Dedifferentiated amniotic fluid mesenchymal stem cell (primary cell): ENCODE measurements around the gene PCDHB10.
"Not testable (repeated sequence)": the region's sequence is repeated elsewhere in the genome, so short reads cannot be mapped to it uniquely, and the experiment has no call there.

Experiments
- DNase-seq: peaks from one replicate; pipeline ENCODE4 v3.0.0-alpha.2; 2016; ENCODE audit errors: extremely low spot score

PCDHB10 gene

GRCh38 chr5:141192110-141192725, at the start of gene PCDHB10:
PCDHB10 (plus strand) TSS chr5:141192353; CDS start chr5:141192553, 200 bp downstream.
- no peak for DNase-seq

GRCh38 chr5:141149812-141150211, 42.3 kb upstream of the PCDHB10 start, which contains the start of gene PCDHB6:
PCDHB6 (plus strand) TSS chr5:141150057; CDS start chr5:141150258, 201 bp downstream.
- no peak for DNase-seq

- no peak for DNase-seq
Observed at GRCh38 chr5:141150224-141150992, 41.7 kb upstream of the PCDHB10 start.

- no peak for DNase-seq
Observed at GRCh38 chr5:141150993-141151325, 41.2 kb upstream of the PCDHB10 start.

- not testable (repeated sequence) for DNase-seq
Observed at GRCh38 chr5:141151632-141152031, 40.5 kb upstream of the PCDHB10 start.

GRCh38 chr5:141152096-141152495, 40.1 kb upstream of the PCDHB10 start:
- DNase-seq, result not testable (repeated sequence)

- DNase-seq, result no peak
Observed at GRCh38 chr5:141155540-141156374, 36.4 kb upstream of the PCDHB10 start.

- DNase-seq, result not testable (repeated sequence)
Observed at GRCh38 chr5:141157356-141157755, 34.8 kb upstream of the PCDHB10 start.

- DNase-seq, result not testable (repeated sequence)
Observed at GRCh38 chr5:141157901-141158300, 34.3 kb upstream of the PCDHB10 start.

- DNase-seq, result peak; percentile 66
Observed at GRCh38 chr5:141172381-141173204, 19.6 kb upstream of the PCDHB10 start, which contains the start of gene PCDHB7. PCDHB7 (plus strand) TSS chr5:141172644; CDS start chr5:141172836, 192 bp downstream.

- not testable (repeated sequence) for DNase-seq
Observed at GRCh38 chr5:141174291-141175104, 17.7 kb upstream of the PCDHB10 start.

- no peak for DNase-seq
Observed at GRCh38 chr5:141175933-141176332, 16.2 kb upstream of the PCDHB10 start.

GRCh38 chr5:141177577-141178191, 14.5 kb upstream of the PCDHB10 start, which contains the start of gene PCDHB8:
PCDHB8 (plus strand) TSS chr5:141177790; CDS start chr5:141178035, 245 bp downstream.
- DNase-seq, result not testable (repeated sequence)

- not testable (repeated sequence) for DNase-seq
Observed at GRCh38 chr5:141179371-141179770, 12.8 kb upstream of the PCDHB10 start.

- not testable (repeated sequence) for DNase-seq
Observed at GRCh38 chr5:141179876-141180275, 12.3 kb upstream of the PCDHB10 start.

GRCh38 chr5:141180313-141180712, 11.8 kb upstream of the PCDHB10 start:
- no peak for DNase-seq

GRCh38 chr5:141182248-141182647, 9.9 kb upstream of the PCDHB10 start, which contains the start of gene PCDHB16:
PCDHB16 (plus strand) TSS chr5:141182387; CDS start chr5:141182560, 173 bp downstream.
- peak; percentile 53 for DNase-seq

- not testable (repeated sequence) for DNase-seq
Observed at GRCh38 chr5:141184117-141184855, 7.9 kb upstream of the PCDHB10 start.
